Lower leg skin (tissue), 3 donors: ENCODE results near the gene APOD.

Experiments
- POLR2A ChIP-seq, 2 donors: fragments of 450-650 bp; IDR thresholded peaks; one replicate each; pipeline ENCODE4 v1.6.1; 2016 to 2017; ENCODE audit warnings: antibody characterized with exemption in 2 of 2, mild to moderate bottlenecking in 1 of 2, moderate library complexity in 1 of 2
- TF ChIP-seq, protein P1 (sequence below), 3 donors: fragments of 450-650 bp; IDR thresholded peaks; one replicate each; pipeline ENCODE4 v1.5.1; 2016; ENCODE audit warnings: antibody characterized with exemption in 3 of 3, mild to moderate bottlenecking in 3 of 3, moderate library complexity in 2 of 3

- TF ChIP-seq, protein P1, sequence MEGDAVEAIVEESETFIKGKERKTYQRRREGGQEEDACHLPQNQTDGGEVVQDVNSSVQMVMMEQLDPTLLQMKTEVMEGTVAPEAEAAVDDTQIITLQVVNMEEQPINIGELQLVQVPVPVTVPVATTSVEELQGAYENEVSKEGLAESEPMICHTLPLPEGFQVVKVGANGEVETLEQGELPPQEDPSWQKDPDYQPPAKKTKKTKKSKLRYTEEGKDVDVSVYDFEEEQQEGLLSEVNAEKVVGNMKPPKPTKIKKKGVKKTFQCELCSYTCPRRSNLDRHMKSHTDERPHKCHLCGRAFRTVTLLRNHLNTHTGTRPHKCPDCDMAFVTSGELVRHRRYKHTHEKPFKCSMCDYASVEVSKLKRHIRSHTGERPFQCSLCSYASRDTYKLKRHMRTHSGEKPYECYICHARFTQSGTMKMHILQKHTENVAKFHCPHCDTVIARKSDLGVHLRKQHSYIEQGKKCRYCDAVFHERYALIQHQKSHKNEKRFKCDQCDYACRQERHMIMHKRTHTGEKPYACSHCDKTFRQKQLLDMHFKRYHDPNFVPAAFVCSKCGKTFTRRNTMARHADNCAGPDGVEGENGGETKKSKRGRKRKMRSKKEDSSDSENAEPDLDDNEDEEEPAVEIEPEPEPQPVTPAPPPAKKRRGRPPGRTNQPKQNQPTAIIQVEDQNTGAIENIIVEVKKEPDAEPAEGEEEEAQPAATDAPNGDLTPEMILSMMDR (IDR thresholded peaks at IDR 0.05): no peak
- TF ChIP-seq POLR2A (IDR thresholded peaks at IDR 0.05): no peak
These were observed 48.4 kb downstream of the APOD start for GRCh38 chr3:195535293-195535692.
